Neural cell (in vitro differentiated cells): ENCODE measurements around the gene BBS1. TPM values are rescaled to one million over a fixed set of nuclear protein-coding genes. Genes with fewer than 3 reads are reported as not detected.

Experiments used
- H2AFZ ChIP-seq: fragments of 200-600, 300-800 bp; sonication (generic), shearing (Covaris generic); 2 replicates; pipeline ENCODE4 v1.6.0; 2014; ENCODE audit warnings: low read depth, mild to moderate bottlenecking, antibody characterized with exemption, low read length, moderate library complexity
- H3F3A ChIP-seq: fragments of 200-600 bp; shearing (Covaris generic); 2 replicates; pipeline ENCODE4 v1.6.1; 2016; ENCODE audit warnings: mild to moderate bottlenecking, moderate library complexity, mixed read lengths, antibody characterized with exemption, low read length; ENCODE audit not compliant: insufficient read depth, poor library complexity, severe bottlenecking
- H3K27ac ChIP-seq: fragments of 200-600, 300-800 bp; sonication (generic), shearing (Covaris generic); 2 replicates; pipeline ENCODE4 v1.5.1; 2014; ENCODE audit warnings: mild to moderate bottlenecking, low read length, moderate library complexity
- H3K27me3 ChIP-seq: fragments of 300-800, 200-600 bp; sonication (generic), shearing (Covaris generic); 2 replicates; pipeline ENCODE4 v1.6.0; 2014; ENCODE audit warnings: mild to moderate bottlenecking, low read depth, low read length, moderate library complexity; ENCODE audit not compliant: insufficient read depth
- H3K36me3 ChIP-seq: fragments of 300-800, 200-600 bp; sonication (generic), shearing (Covaris generic); 2 replicates; pipeline ENCODE4 v1.5.1; 2014; ENCODE audit warnings: mild to moderate bottlenecking, antibody characterized with exemption, low read length, moderate library complexity; ENCODE audit not compliant: insufficient read depth
- H3K4me2 ChIP-seq: fragments of 300-800, 200-600 bp; sonication (generic), shearing (Covaris generic); 2 replicates; pipeline ENCODE4 v1.6.0; 2014; ENCODE audit warnings: mild to moderate bottlenecking, low read length
- H3K4me3 ChIP-seq: fragments of 300-800, 200-600 bp; sonication (generic), shearing (Covaris generic); 2 replicates; pipeline ENCODE4 v1.5.1; 2014; ENCODE audit warnings: mild to moderate bottlenecking, low read length, moderate library complexity
- H3K79me2 ChIP-seq: fragments of 200-600 bp; shearing (Covaris generic); replicated peaks from 2 replicates; pipeline ENCODE4 v1.6.0; 2014; ENCODE audit warnings: mild to moderate bottlenecking, low read length, moderate library complexity; ENCODE audit not compliant: insufficient read depth
- H3K9ac ChIP-seq: fragments of 300-800, 200-600 bp; sonication (generic), shearing (Covaris generic); 2 replicates; pipeline ENCODE4 v1.6.1; 2016; ENCODE audit warnings: mild to moderate bottlenecking, low read length, mixed read lengths
- H3K9me2 ChIP-seq: fragments of 200-600 bp; shearing (Covaris generic); 2 replicates; pipeline ENCODE4 v1.6.1; 2016; ENCODE audit warnings: mild to moderate bottlenecking, low read length, mixed read lengths; ENCODE audit not compliant: insufficient read depth
- H3K9me3 ChIP-seq: fragments of 200-600, 300-800 bp; sonication (generic), shearing (Covaris generic); 2 replicates; pipeline ENCODE4 v1.6.1; 2016; ENCODE audit warnings: mild to moderate bottlenecking, mixed run types, low read length, moderate library complexity, mixed read lengths
- H4K20me1 ChIP-seq: fragments of 200-600 bp; shearing (Covaris generic); 2 replicates; pipeline ENCODE4 v1.6.1; 2016; ENCODE audit warnings: mild to moderate bottlenecking, mixed run types; ENCODE audit not compliant: insufficient read depth
- CTCF ChIP-seq: fragments of 450-650 bp; IDR thresholded peaks from 2 replicates; pipeline ENCODE4 v1.5.1; 2014; ENCODE audit warnings: antibody characterized with exemption, mild to moderate bottlenecking, moderate library complexity; ENCODE audit not compliant: poor library complexity, severe bottlenecking
- EP300 ChIP-seq: fragments of 450-650 bp; conservative IDR thresholded peaks from 2 replicates; pipeline ENCODE4 v1.6.1; 2014; ENCODE audit warnings: antibody characterized with exemption, mild to moderate bottlenecking, moderate library complexity; ENCODE audit not compliant: poor library complexity, severe bottlenecking
- EZH2 ChIP-seq: fragments of 200-600, 300-800 bp; shearing (Covaris generic), sonication (generic); IDR thresholded peaks from 2 replicates; pipeline ENCODE4 v1.6.1; 2014; ENCODE audit warnings: antibody characterized with exemption, low read length, borderline replicate concordance, mild to moderate bottlenecking; ENCODE audit not compliant: insufficient read depth, poor library complexity, severe bottlenecking
- MXI1 ChIP-seq: fragments of 450-650 bp; conservative IDR thresholded peaks from 2 replicates; pipeline ENCODE4 v1.6.1; 2014; ENCODE audit warnings: antibody characterized with exemption, mild to moderate bottlenecking; ENCODE audit not compliant: poor library complexity, severe bottlenecking
- POLR2AphosphoS5 ChIP-seq: IDR thresholded peaks from 2 replicates; pipeline ENCODE4 v1.6.1; 2012
- RAD21 ChIP-seq: fragments of 450-650 bp; conservative IDR thresholded peaks from 2 replicates; pipeline ENCODE4 v1.6.1; 2014; ENCODE audit warnings: antibody characterized with exemption, mild to moderate bottlenecking, moderate library complexity
- SMC3 ChIP-seq: fragments of 450-650 bp; conservative IDR thresholded peaks from 2 replicates; pipeline ENCODE4 v1.6.1; 2014; ENCODE audit warnings: antibody characterized with exemption, mild to moderate bottlenecking, moderate library complexity; ENCODE audit not compliant: poor library complexity
- TAF1 ChIP-seq: IDR thresholded peaks from 2 replicates; pipeline ENCODE4 v1.6.1; 2012; ENCODE audit warnings: low read depth
- polyA plus RNA-seq: library from polyadenylated mRNA; depleted of rRNA; stranded (reverse); fragments of >200 nt; gene quantifications from 2 replicates; pipeline ENCODE4 v1.2.3, GENCODE V29; 2014
- TF ChIP-seq, protein P1 (sequence below): IDR thresholded peaks from 2 replicates; pipeline ENCODE4 v1.6.1; 2012; ENCODE audit warnings: borderline replicate concordance

Gene BBS1
- polyA plus RNA-seq, 1 donor from 2014 or later, result 69.5 TPM

GRCh38 chr11:66467034-66467659 lies 43.3 kb upstream of the BBS1 start:
- H3K4me2 ChIP-seq, result peak overlapping the region; percentile 99
- no peaks in the 10 kb centered on the region for H3K9me3 ChIP-seq
- H3K4me3 ChIP-seq, result peak overlapping the region; percentile 96
- H2AFZ ChIP-seq, result peak overlapping the region; percentile 40
- H3K27me3 ChIP-seq, result no peaks in the 10 kb centered on the region
- no peaks in the 10 kb centered on the region for H3K9me2 ChIP-seq
- H3K27ac ChIP-seq, result peak overlapping the region; percentile 58
- TF ChIP-seq TAF1 (peak; percentile 63), EP300 (no peak), MXI1 (peak; percentile 29), SMC3 (no peak), POLR2AphosphoS5 (peak; percentile 42), EZH2 (no peak), CTCF (peak; percentile 69), RAD21 (peak; percentile 33)
- TF ChIP-seq, protein P1, sequence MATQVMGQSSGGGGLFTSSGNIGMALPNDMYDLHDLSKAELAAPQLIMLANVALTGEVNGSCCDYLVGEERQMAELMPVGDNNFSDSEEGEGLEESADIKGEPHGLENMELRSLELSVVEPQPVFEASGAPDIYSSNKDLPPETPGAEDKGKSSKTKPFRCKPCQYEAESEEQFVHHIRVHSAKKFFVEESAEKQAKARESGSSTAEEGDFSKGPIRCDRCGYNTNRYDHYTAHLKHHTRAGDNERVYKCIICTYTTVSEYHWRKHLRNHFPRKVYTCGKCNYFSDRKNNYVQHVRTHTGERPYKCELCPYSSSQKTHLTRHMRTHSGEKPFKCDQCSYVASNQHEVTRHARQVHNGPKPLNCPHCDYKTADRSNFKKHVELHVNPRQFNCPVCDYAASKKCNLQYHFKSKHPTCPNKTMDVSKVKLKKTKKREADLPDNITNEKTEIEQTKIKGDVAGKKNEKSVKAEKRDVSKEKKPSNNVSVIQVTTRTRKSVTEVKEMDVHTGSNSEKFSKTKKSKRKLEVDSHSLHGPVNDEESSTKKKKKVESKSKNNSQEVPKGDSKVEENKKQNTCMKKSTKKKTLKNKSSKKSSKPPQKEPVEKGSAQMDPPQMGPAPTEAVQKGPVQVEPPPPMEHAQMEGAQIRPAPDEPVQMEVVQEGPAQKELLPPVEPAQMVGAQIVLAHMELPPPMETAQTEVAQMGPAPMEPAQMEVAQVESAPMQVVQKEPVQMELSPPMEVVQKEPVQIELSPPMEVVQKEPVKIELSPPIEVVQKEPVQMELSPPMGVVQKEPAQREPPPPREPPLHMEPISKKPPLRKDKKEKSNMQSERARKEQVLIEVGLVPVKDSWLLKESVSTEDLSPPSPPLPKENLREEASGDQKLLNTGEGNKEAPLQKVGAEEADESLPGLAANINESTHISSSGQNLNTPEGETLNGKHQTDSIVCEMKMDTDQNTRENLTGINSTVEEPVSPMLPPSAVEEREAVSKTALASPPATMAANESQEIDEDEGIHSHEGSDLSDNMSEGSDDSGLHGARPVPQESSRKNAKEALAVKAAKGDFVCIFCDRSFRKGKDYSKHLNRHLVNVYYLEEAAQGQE, result no peak
- peak overlapping the region; percentile 91 for H3K9ac ChIP-seq
- H4K20me1 ChIP-seq, result no peaks in the 10 kb centered on the region
- no peaks in the 10 kb centered on the region for H3F3A ChIP-seq
- no peaks in the 10 kb centered on the region for H3K79me2 ChIP-seq
- H3K36me3 ChIP-seq, result no peaks in the 10 kb centered on the region

- Histone ChIP-seq H3K27ac (peak overlapping the region; percentile 58), H3K4me2 (peak overlapping the region; percentile 99), H3K79me2 (no peaks in the 10 kb centered on the region), H2AFZ (peak overlapping the region; percentile 40), H3F3A (no peaks in the 10 kb centered on the region), H3K9me3 (no peaks in the 10 kb centered on the region), H3K27me3 (no peaks in the 10 kb centered on the region), H3K4me3 (peak overlapping the region; percentile 96), H3K9ac (peak overlapping the region; percentile 91), H3K9me2 (no peaks in the 10 kb centered on the region), H3K36me3 (no peaks in the 10 kb centered on the region), H4K20me1 (no peaks in the 10 kb centered on the region)
- TF ChIP-seq TAF1, result no peak
- TF ChIP-seq EZH2, result no peak
- TF ChIP-seq MXI1, result no peak
These were observed 42.7 kb upstream of the BBS1 start for GRCh38 chr11:66467756-66468155.
